Central memory CD8-positive, alpha-beta T cell (primary cell): ENCODE results near the gene OLAH.

Experiments used
- ATAC-seq: fragments of 150-1000 bp; cut with Tn5 transposase; replicated peaks from 2 replicates; pipeline ENCODE4 v1.10.0; 2022; ENCODE audit warnings: mild to moderate bottlenecking, moderate FRiP score, moderate number of reproducible peaks; ENCODE audit not compliant: poor library complexity, severe bottlenecking; ENCODE audit errors: extremely low read depth
- DNase-seq, 2 donors: peaks; one replicate each; pipeline ENCODE4 v3.0.0; 2021; ENCODE audit warnings: low spot score in 2 of 2
- H3K27ac Mint-ChIP-seq: one replicate; pipeline ENCODE4 v1.8.0; 2022; ENCODE audit warnings: low read depth, mild to moderate bottlenecking, moderate library complexity, mixed read lengths
- H3K27me3 Mint-ChIP-seq: one replicate; pipeline ENCODE4 v1.8.0; 2022; ENCODE audit warnings: mixed read lengths
- H3K36me3 Mint-ChIP-seq: one replicate; pipeline ENCODE4 v1.8.0; 2022; ENCODE audit warnings: mild to moderate bottlenecking, moderate library complexity, mixed read lengths; ENCODE audit not compliant: insufficient read depth
- H3K4me1 Mint-ChIP-seq: one replicate; pipeline ENCODE4 v1.8.0; 2022; ENCODE audit warnings: mixed read lengths
- H3K4me3 Mint-ChIP-seq: one replicate; pipeline ENCODE4 v1.8.0; 2022; ENCODE audit warnings: mild to moderate bottlenecking, moderate library complexity, mixed read lengths
- H3K9me3 Mint-ChIP-seq: one replicate; pipeline ENCODE4 v1.8.0; 2022; ENCODE audit warnings: mixed read lengths

OLAH gene

DNA sequence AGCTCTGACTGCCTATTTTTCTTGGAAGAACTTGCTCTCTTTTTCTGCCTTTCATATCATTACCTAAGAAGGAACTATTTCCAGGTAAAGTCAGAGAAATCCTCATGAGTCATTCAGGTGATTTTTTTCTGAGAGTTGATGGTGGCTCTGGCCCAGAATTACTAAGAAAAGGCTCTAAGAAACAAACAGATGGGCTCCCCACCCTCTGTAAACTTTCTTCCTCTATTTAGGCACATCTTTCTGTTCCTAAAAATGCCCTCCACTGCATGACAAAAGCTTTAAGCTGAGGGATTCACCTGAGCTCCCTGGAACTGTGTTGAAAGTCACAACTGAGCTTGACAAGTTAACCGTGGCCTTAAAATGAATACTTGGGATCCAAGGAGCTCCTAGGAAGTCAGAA lies 1.6 kb downstream of the OLAH start:
- peaks cover 9% of the 10 kb centered on the region for H3K27me3 Mint-ChIP-seq
- H3K36me3 Mint-ChIP-seq = no peaks in the 10 kb centered on the region
- no peak overlapping the region for H3K27ac Mint-ChIP-seq
- ATAC-seq = no peak
- no peak overlapping the region for H3K4me3 Mint-ChIP-seq
- no peaks in the 10 kb centered on the region for H3K4me1 Mint-ChIP-seq
- H3K9me3 Mint-ChIP-seq = no peaks in the 10 kb centered on the region
- DNase-seq = no peak

DNA sequence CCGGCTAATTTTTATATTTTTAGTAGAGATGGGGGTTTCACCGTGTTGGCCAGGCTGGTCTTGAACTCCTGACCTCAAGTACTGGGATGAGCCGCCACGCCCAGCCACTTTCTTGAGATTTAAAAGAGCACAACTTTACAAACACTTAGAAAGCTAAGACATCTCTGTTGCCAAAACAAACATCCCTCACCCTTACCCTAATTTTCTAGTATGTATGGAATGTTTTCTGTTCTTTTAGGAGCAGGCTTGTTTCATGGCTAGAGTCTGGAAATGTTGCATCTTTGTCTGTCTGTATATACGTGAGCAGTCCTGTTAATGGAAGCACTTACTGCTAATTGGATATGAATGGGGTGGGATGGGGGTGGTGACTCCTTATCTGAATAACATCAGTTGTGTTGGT lies 2.9 kb downstream of the OLAH start:
- H3K4me3 Mint-ChIP-seq = no peak overlapping the region
- H3K27ac Mint-ChIP-seq = no peak overlapping the region
- peaks cover 9% of the 10 kb centered on the region for H3K27me3 Mint-ChIP-seq
- no peak for DNase-seq
- H3K36me3 Mint-ChIP-seq = no peaks in the 10 kb centered on the region
- ATAC-seq = no peak
- no peaks in the 10 kb centered on the region for H3K4me1 Mint-ChIP-seq
- no peaks in the 10 kb centered on the region for H3K9me3 Mint-ChIP-seq

GRCh38 chr10:15049533-15049932 lies 5.8 kb downstream of the OLAH start:
- ATAC-seq (no peak), DNase-seq (no peak)
- Mint-ChIP-seq H3K36me3 (no peaks in the 10 kb centered on the region), H3K9me3 (no peaks in the 10 kb centered on the region), H3K4me3 (no peak overlapping the region), H3K4me1 (no peaks in the 10 kb centered on the region), H3K27ac (no peak overlapping the region), H3K27me3 (peaks cover 9% of the 10 kb centered on the region)

DNA sequence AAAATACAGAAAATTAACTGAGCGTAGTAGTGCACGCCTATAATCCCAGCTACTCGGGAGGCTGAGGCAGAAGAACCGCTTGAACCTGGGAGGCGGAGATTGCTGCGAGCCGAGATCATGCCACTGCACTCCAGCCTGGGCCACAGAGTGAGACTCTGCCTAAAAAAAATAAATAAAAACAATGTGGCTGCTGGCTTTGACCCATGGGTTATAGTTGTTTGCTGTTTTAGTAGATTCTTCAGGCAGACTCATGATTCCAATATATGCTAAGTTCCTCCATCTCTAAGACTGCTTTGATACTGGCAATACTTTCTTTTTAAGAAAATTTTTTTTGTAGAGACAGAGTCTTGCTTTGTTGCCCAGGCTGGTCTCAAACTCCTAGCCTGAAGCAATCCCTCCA lies 8.4 kb downstream of the OLAH start:
- Mint-ChIP-seq H3K4me1 (no peaks in the 10 kb centered on the region), H3K36me3 (no peaks in the 10 kb centered on the region), H3K4me3 (no peak overlapping the region), H3K9me3 (no peaks in the 10 kb centered on the region), H3K27me3 (peaks cover 10% of the 10 kb centered on the region), H3K27ac (no peak overlapping the region)
- ATAC-seq (no peak), DNase-seq (no peak)

- no peaks in the 10 kb centered on the region for H3K9me3 Mint-ChIP-seq
- H3K4me3 Mint-ChIP-seq = no peak overlapping the region
- H3K4me1 Mint-ChIP-seq = no peaks in the 10 kb centered on the region
- no peak for DNase-seq
- H3K36me3 Mint-ChIP-seq = no peaks in the 10 kb centered on the region
- no peak for ATAC-seq
- H3K27ac Mint-ChIP-seq = no peak overlapping the region
- peaks cover 17% of the 10 kb centered on the region for H3K27me3 Mint-ChIP-seq
Measured at GRCh38 chr10:15053061-15053460, 9.3 kb downstream of the OLAH start.

DNA sequence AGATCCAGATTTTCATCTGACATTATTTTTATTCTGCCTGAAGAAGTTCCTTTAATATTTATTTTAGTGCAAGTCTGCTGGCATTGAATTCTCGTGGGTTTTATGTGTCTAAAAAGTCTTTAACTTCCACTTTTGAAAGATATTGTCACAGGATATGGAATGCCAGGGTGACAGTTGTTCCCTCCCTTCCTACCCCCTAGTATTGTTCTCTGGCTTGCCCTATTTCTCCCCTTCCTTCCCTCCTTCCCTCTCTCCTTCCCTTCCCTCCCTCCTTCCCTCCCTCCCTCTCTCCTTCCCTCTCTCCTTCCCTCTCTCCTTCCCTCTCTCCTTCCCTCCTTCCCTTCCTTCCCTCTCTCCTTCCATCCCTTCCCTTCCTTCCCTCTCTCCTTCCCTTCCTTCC lies 14.9 kb downstream of the OLAH start:
- peaks cover 11% of the 10 kb centered on the region for H3K9me3 Mint-ChIP-seq
- H3K27ac Mint-ChIP-seq = no peak overlapping the region
- H3K4me3 Mint-ChIP-seq = no peak overlapping the region
- no peak for DNase-seq
- peaks cover 42% of the 10 kb centered on the region for H3K27me3 Mint-ChIP-seq
- no peaks in the 10 kb centered on the region for H3K36me3 Mint-ChIP-seq
- no peak for ATAC-seq
- H3K4me1 Mint-ChIP-seq = no peaks in the 10 kb centered on the region

GRCh38 chr10:15059914-15060313 lies 16.2 kb downstream of the OLAH start:
- peaks cover 11% of the 10 kb centered on the region for H3K9me3 Mint-ChIP-seq
- ATAC-seq (no peak), DNase-seq (no peak)
- no peaks in the 10 kb centered on the region for H3K36me3 Mint-ChIP-seq
- no peak overlapping the region for H3K4me3 Mint-ChIP-seq
- peaks cover 42% of the 10 kb centered on the region for H3K27me3 Mint-ChIP-seq
- H3K4me1 Mint-ChIP-seq = no peaks in the 10 kb centered on the region
- H3K27ac Mint-ChIP-seq = no peak overlapping the region

DNA sequence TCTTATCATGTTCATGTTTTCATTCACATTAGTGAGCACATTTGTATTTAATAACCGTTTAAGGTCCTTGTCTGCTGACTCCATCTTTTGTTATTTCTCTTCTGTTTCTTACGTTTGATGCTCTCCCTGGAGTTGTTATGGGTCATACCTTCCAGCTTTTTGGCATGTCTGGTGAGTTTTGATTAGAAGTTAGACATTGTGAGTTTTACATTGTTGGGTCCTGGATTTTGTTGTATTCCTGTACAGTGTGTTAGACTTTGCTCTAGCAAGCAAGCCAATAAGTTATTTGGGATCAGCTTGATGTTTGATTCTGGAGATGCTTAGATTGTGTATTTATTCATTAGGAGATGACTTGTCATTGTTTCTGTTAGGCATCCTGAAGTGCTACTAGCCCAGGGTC lies 16.9 kb downstream of the OLAH start:
- Mint-ChIP-seq H3K27ac (no peak overlapping the region), H3K27me3 (peaks cover 50% of the 10 kb centered on the region), H3K36me3 (no peaks in the 10 kb centered on the region), H3K4me1 (no peaks in the 10 kb centered on the region), H3K4me3 (no peak overlapping the region), H3K9me3 (peaks cover 11% of the 10 kb centered on the region)
- ATAC-seq (no peak), DNase-seq (no peak)

GRCh38 chr10:15067154-15067553 lies 23.4 kb downstream of the OLAH start:
- no peak for ATAC-seq

GRCh38 chr10:15068802-15069201 lies 25.1 kb downstream of the OLAH start:
- ATAC-seq (no peak), DNase-seq (no peak)
- peaks cover 12% of the 10 kb centered on the region for H3K27me3 Mint-ChIP-seq
- peaks cover 3% of the 10 kb centered on the region for H3K36me3 Mint-ChIP-seq
- no peak overlapping the region for H3K27ac Mint-ChIP-seq
- no peak overlapping the region for H3K4me3 Mint-ChIP-seq
- no peaks in the 10 kb centered on the region for H3K4me1 Mint-ChIP-seq
- H3K9me3 Mint-ChIP-seq = no peaks in the 10 kb centered on the region

More at GRCh38 chr10:15067154-15067553, 23.4 kb downstream of the OLAH start:
- H3K4me1 Mint-ChIP-seq = no peaks in the 10 kb centered on the region
- no peaks in the 10 kb centered on the region for H3K9me3 Mint-ChIP-seq
- no peak overlapping the region for H3K27ac Mint-ChIP-seq
- H3K4me3 Mint-ChIP-seq = no peak overlapping the region
- DNase-seq = no peak
- H3K36me3 Mint-ChIP-seq = peaks cover 2% of the 10 kb centered on the region
- peaks cover 9% of the 10 kb centered on the region for H3K27me3 Mint-ChIP-seq

DNA sequence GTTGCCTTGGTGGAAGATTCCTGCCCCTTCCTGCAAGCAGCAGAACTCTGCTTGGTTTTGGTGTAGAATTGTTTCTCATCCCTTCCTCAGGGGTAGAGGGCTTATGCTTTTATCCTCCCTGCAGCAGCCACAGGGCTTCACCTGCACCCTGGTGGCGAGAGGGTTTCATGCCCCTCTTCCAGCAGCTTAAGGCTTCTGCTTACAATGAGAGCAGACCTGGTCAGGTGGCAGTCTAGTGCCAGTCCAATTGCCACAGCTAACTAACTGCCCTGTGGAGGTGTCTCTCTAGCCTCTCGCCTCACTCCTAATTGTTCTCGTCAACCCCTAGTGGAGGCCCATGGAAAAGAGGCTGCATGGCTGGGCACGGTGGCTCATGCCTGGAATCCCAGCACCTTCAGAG lies 25.5 kb downstream of the OLAH start:
- Mint-ChIP-seq H3K27ac (no peak overlapping the region), H3K36me3 (peaks cover 3% of the 10 kb centered on the region), H3K9me3 (no peaks in the 10 kb centered on the region), H3K4me3 (no peak overlapping the region), H3K4me1 (no peaks in the 10 kb centered on the region), H3K27me3 (peaks cover 17% of the 10 kb centered on the region)
- DNase-seq = no peak
- no peak for ATAC-seq

DNA sequence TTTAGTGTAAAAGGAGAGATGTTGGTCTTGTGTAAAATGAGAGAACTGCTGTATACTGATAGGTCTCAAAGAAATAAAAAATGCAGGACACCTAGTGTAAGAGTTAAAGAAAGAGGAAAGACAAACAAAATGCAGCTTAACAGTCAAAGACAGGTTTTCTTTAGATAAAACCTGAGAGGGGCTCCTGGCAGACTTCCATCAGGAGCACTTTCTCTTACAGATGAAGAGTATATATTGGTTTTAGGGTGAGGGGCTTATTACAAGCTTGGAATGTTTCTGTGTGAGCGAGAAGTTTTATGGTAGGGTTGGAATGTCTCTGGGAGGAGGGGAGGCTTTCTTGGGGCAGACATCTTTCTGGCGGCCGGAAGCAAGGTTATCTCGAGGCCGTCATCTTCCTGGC lies 28.6 kb downstream of the OLAH start:
- Mint-ChIP-seq H3K4me1 (no peaks in the 10 kb centered on the region), H3K27ac (no peak overlapping the region), H3K36me3 (peaks cover 1% of the 10 kb centered on the region), H3K4me3 (no peak overlapping the region), H3K9me3 (no peaks in the 10 kb centered on the region), H3K27me3 (peaks cover 9% of the 10 kb centered on the region)
- no peak for ATAC-seq
- no peak for DNase-seq

DNA sequence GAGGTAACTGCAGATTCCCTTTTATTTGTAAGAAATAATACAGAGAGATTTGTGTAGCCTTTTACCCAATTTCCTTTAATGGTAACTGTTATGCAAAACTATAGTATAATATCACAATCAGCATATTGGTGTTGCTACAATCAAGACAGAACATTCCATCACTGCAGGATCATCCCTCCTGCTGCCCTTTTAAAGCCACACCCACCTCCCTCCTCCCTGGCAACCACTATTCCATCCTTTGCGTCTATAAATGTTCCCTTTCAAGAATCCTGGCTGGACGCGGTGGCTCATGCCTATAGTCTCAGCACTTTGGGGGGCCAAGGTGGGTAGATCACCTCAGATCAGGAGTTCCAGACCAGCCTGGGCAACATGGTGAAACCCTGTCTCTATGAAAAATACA lies 31.7 kb downstream of the OLAH start:
- Mint-ChIP-seq H3K4me1 (no peaks in the 10 kb centered on the region), H3K27me3 (peaks cover 17% of the 10 kb centered on the region), H3K36me3 (peaks cover 1% of the 10 kb centered on the region), H3K27ac (no peak overlapping the region), H3K9me3 (no peaks in the 10 kb centered on the region), H3K4me3 (no peak overlapping the region)
- no peak for DNase-seq
- ATAC-seq = no peak
